H9 (cell line): ENCODE data around the gene LAIR1. TPM values are rescaled to one million over a fixed set of nuclear protein-coding genes. Genes with fewer than 3 reads are reported as not detected.

Experiments
- DNase-seq: peaks from one replicate; pipeline ENCODE4 v3.0.0-alpha.2; 2017
- H2AFZ ChIP-seq: one replicate; pipeline ENCODE4 v1.6.1; 2013; ENCODE audit warnings: mild to moderate bottlenecking, low read length, control low read depth, moderate library complexity
- H2AK5ac ChIP-seq: 2 replicates; pipeline ENCODE4 v1.6.1; 2013; ENCODE audit warnings: low read length, control low read depth, mixed read lengths; ENCODE audit not compliant: insufficient read length
- H2BK120ac ChIP-seq: one replicate; pipeline ENCODE4 v1.6.1; 2013; ENCODE audit warnings: low read depth, mild to moderate bottlenecking, low read length, control low read depth, inconsistent platforms; ENCODE audit not compliant: poor library complexity, severe bottlenecking
- H2BK12ac ChIP-seq: 2 replicates; pipeline ENCODE4 v1.6.1; 2013; ENCODE audit warnings: low read length, control low read depth, mixed read lengths, low read depth; ENCODE audit not compliant: insufficient read length
- H2BK15ac ChIP-seq: 2 replicates; pipeline ENCODE4 v1.6.1; 2013; ENCODE audit warnings: low read depth, low read length, control low read depth
- H2BK20ac ChIP-seq: one replicate; pipeline ENCODE4 v1.6.1; 2013; ENCODE audit warnings: low read depth, mild to moderate bottlenecking, low read length, control low read depth, inconsistent platforms; ENCODE audit not compliant: poor library complexity, severe bottlenecking
- H2BK5ac ChIP-seq: 2 replicates; pipeline ENCODE4 v1.6.1; 2013; ENCODE audit warnings: low read length, control low read depth, mixed read lengths; ENCODE audit not compliant: insufficient read length
- H3K14ac ChIP-seq: 2 replicates; pipeline ENCODE4 v1.6.1; 2013; ENCODE audit warnings: low read length, control low read depth; ENCODE audit not compliant: insufficient read depth
- H3K18ac ChIP-seq: 2 replicates; pipeline ENCODE4 v1.6.1; 2013; ENCODE audit warnings: low read depth, mild to moderate bottlenecking, mixed read lengths, low read length, control low read depth; ENCODE audit not compliant: insufficient read length
- H3K23ac ChIP-seq: 2 replicates; pipeline ENCODE4 v1.6.1; 2013; ENCODE audit warnings: low read length, control low read depth, mixed read lengths, low read depth; ENCODE audit not compliant: insufficient read length
- H3K23me2 ChIP-seq: 2 replicates; pipeline ENCODE4 v1.6.1; 2013; ENCODE audit warnings: low read depth, mild to moderate bottlenecking, mixed read lengths, low read length, control low read depth; ENCODE audit not compliant: insufficient read length, poor library complexity, severe bottlenecking
- H3K27ac ChIP-seq: 2 replicates; pipeline ENCODE4 v1.5.1; 2013; ENCODE audit warnings: low read length, control low read depth, mixed read lengths, low read depth; ENCODE audit not compliant: insufficient read length
- H3K27me3 ChIP-seq: 2 replicates; pipeline ENCODE4 v1.6.1; 2013; ENCODE audit warnings: low read length, control low read depth, inconsistent platforms; ENCODE audit not compliant: insufficient read depth
- H3K4ac ChIP-seq: 2 replicates; pipeline ENCODE4 v1.6.1; 2013; ENCODE audit warnings: low read depth, mild to moderate bottlenecking, control low read depth, inconsistent platforms, low read length, moderate library complexity
- H3K4me1 ChIP-seq: 2 replicates; pipeline ENCODE4 v1.6.1; 2013; ENCODE audit warnings: low read length, control low read depth, inconsistent platforms; ENCODE audit not compliant: insufficient read depth
- H3K4me2 ChIP-seq: 2 replicates; pipeline ENCODE4 v1.6.1; 2013; ENCODE audit warnings: low read length, control low read depth, mixed read lengths; ENCODE audit not compliant: insufficient read length, insufficient read depth
- H3K56ac ChIP-seq: 2 replicates; pipeline ENCODE4 v1.6.1; 2013; ENCODE audit warnings: low read depth, mild to moderate bottlenecking, mixed read lengths, low read length, control low read depth; ENCODE audit not compliant: insufficient read length
- H3K79me1 ChIP-seq: 2 replicates; pipeline ENCODE4 v1.6.1; 2013; ENCODE audit warnings: low read depth, mild to moderate bottlenecking, moderate library complexity, low read length, control low read depth, inconsistent platforms; ENCODE audit not compliant: insufficient read depth, poor library complexity, severe bottlenecking
- H3K79me2 ChIP-seq: 2 replicates; pipeline ENCODE4 v1.6.1; 2013; ENCODE audit warnings: low read length, control low read depth, inconsistent platforms; ENCODE audit not compliant: insufficient read depth
- H3K9ac ChIP-seq: 2 replicates; pipeline ENCODE4 v1.6.1; 2013; ENCODE audit warnings: low read length, control low read depth, mixed read lengths; ENCODE audit not compliant: insufficient read length; ENCODE audit errors: extremely low read depth
- H3K9me3 ChIP-seq: one replicate; pipeline ENCODE4 v1.6.1; 2013; ENCODE audit warnings: low read depth, low read length, inconsistent platforms; ENCODE audit not compliant: control insufficient read depth
- H3T11ph ChIP-seq: one replicate; pipeline ENCODE4 v1.6.1; 2013; ENCODE audit warnings: mild to moderate bottlenecking, low read length, control low read depth, inconsistent platforms
- H4K20me1 ChIP-seq: one replicate; pipeline ENCODE4 v1.6.1; 2013; ENCODE audit not compliant: control insufficient read depth, insufficient read length, insufficient read depth
- H4K5ac ChIP-seq: 2 replicates; pipeline ENCODE4 v1.6.1; 2013; ENCODE audit warnings: low read depth, mild to moderate bottlenecking, mixed read lengths, low read length, control low read depth; ENCODE audit not compliant: insufficient read length
- H4K8ac ChIP-seq: replicated peaks from 2 replicates; pipeline ENCODE4 v1.6.1; 2013; ENCODE audit warnings: low read length, control low read depth, mixed read lengths, low read depth; ENCODE audit not compliant: insufficient read length
- H4K91ac ChIP-seq: 2 replicates; pipeline ENCODE4 v1.6.1; 2013; ENCODE audit warnings: low read depth, mild to moderate bottlenecking, moderate library complexity, mixed read lengths, low read length, control low read depth; ENCODE audit not compliant: insufficient read length
- H3K27ac Mint-ChIP-seq, 3 experiments: 2 replicates in 2 of 3; 3 replicates in 1 of 3; pipeline ENCODE4 v1.8.0; 2020 to 2021; ENCODE audit warnings: mixed read lengths in 3 of 3, mild to moderate bottlenecking in 1 of 3, moderate library complexity in 1 of 3
- H3K27me3 Mint-ChIP-seq: 2 replicates; pipeline ENCODE4 v1.8.0; 2021; ENCODE audit warnings: low read depth, mild to moderate bottlenecking, moderate library complexity, mixed read lengths
- H3K36me3 Mint-ChIP-seq, 3 experiments: 2 replicates in 2 of 3; 3 replicates in 1 of 3; pipeline ENCODE4 v1.8.0; 2020 to 2021; ENCODE audit warnings: low read depth in 3 of 3, mixed read lengths in 3 of 3; ENCODE audit not compliant: insufficient read depth in 1 of 3
- H3K4me1 Mint-ChIP-seq, 2 experiments: 2 replicates each; pipeline ENCODE4 v1.8.0; 2020; ENCODE audit warnings: mixed read lengths in 2 of 2
- H3K4me3 Mint-ChIP-seq, 2 experiments: 2 replicates in 1 of 2; 3 replicates in 1 of 2; pipeline ENCODE4 v1.8.0; 2020 to 2021; ENCODE audit warnings: mild to moderate bottlenecking in 2 of 2, mixed read lengths in 2 of 2, moderate library complexity in 1 of 2
- H3K9me3 Mint-ChIP-seq, 2 experiments: 2 replicates in 1 of 2; 3 replicates in 1 of 2; pipeline ENCODE4 v1.8.0; 2020; ENCODE audit warnings: mild to moderate bottlenecking in 2 of 2, mixed read lengths in 2 of 2, moderate library complexity in 1 of 2
- CTCF ChIP-seq: fragments of 200-600 bp; sonication (generic); conservative IDR thresholded peaks from 3 replicates; pipeline ENCODE4 v1.8.0; 2021; ENCODE audit warnings: antibody characterized with exemption, mild to moderate bottlenecking
- total RNA-seq: library from RNA; stranded (reverse); gene quantifications from 2 replicates; pipeline ENCODE4 v1.2.1, GENCODE V29; 2021

The LAIR1 gene
- total RNA-seq, 1 experiment from 2014 or later, result not detected

- no peak for TF ChIP-seq CTCF
- Histone ChIP-seq H3K4me2 (no peak overlapping the region), H2BK12ac (no peak overlapping the region), H3K14ac (no peak overlapping the region), H4K20me1 (no peaks in the 10 kb centered on the region), H2BK15ac (no peak overlapping the region), H4K8ac (no peak overlapping the region), H3K27me3 (peaks cover 11% of the 10 kb centered on the region; the same call in 1 of the 2 replicates), H3K79me1 (no peaks in the 10 kb centered on the region), H3K9ac (no peak overlapping the region), H3T11ph (no peak overlapping the region), H3K4me1 (no peaks in the 10 kb centered on the region; the same call in 1 of the 2 replicates), H2BK20ac (no peak overlapping the region), H2BK5ac (no peak overlapping the region), H3K23ac (no peak overlapping the region), H4K5ac (no peak overlapping the region), H3K18ac (no peak overlapping the region), H2AK5ac (no peak overlapping the region), H3K27ac (no peak overlapping the region), H3K9me3 (no peaks in the 10 kb centered on the region), H2AFZ (no peak overlapping the region), H4K91ac (no peak overlapping the region), H3K4ac (no peak overlapping the region), H3K79me2 (no peaks in the 10 kb centered on the region), H2BK120ac (no peak overlapping the region), H3K56ac (no peak overlapping the region), H3K23me2 (peaks cover 7% of the 10 kb centered on the region)
- Mint-ChIP-seq H3K4me3 (no peak overlapping the region), H3K27me3 (peaks cover 90% of the 10 kb centered on the region), H3K9me3 (peaks cover 28 to 66% of the 10 kb centered on the region in 2 experiments), H3K4me1 (peaks cover 8 to 9% of the 10 kb centered on the region in 2 experiments), H3K27ac (no peak overlapping the region; a peak in 1 of 7 replicates), H3K36me3 (peaks cover 5 to 15% (median 8%) of the 10 kb centered on the region in 3 experiments)
- DNase-seq, result no peak
These were observed 46.3 kb upstream of the LAIR1 start for GRCh38 chr19:54411033-54411432.
